Measurements from ENCODE around the gene TACC2.
"Not testable (repeated sequence)": the region's sequence is repeated elsewhere in the genome, so short reads cannot be mapped to it uniquely, and the experiment has no call there.

Gene TACC2

GRCh38 chr10:121949451-121949850, 39.5 kb upstream of the TACC2 start:
- H3K4me3 ChIP-seq (replicated peaks; ENCODE audit: low read depth, low read length): no peak overlapping the region
- DNase-seq (ENCODE audit: extremely low read depth, low read depth): no peak
- no peak for TF ChIP-seq CTCF (IDR thresholded peaks at IDR 0.05; ENCODE audit: low read depth, low read length, missing control alignments)

GRCh38 chr10:121952226-121952625, 36.7 kb upstream of the TACC2 start:
- TF ChIP-seq CTCF (IDR thresholded peaks at IDR 0.05; ENCODE audit: low read depth, low read length, missing control alignments): no peak
- no peak for DNase-seq (ENCODE audit: extremely low read depth, low read depth)
- H3K4me3 ChIP-seq (replicated peaks; ENCODE audit: low read depth, low read length): no peak overlapping the region

- no peak overlapping the region for H3K4me3 ChIP-seq (replicated peaks; ENCODE audit: low read depth, low read length)
- no peak for TF ChIP-seq CTCF (IDR thresholded peaks at IDR 0.05; ENCODE audit: low read depth, low read length, missing control alignments)
- no peak for DNase-seq (ENCODE audit: extremely low read depth, low read depth)
These were observed 32.6 kb upstream of the TACC2 start for GRCh38 chr10:121956111-121957061.

GRCh38 chr10:121959671-121960070, 29.3 kb upstream of the TACC2 start:
- DNase-seq (ENCODE audit: extremely low read depth, low read depth): no peak
- TF ChIP-seq CTCF (IDR thresholded peaks at IDR 0.05; ENCODE audit: low read depth, low read length, missing control alignments): no peak

GRCh38 chr10:121961456-121961855, 27.5 kb upstream of the TACC2 start:
- no peak overlapping the region for H3K4me3 ChIP-seq (replicated peaks; ENCODE audit: low read depth, low read length)
- no peak for TF ChIP-seq CTCF (IDR thresholded peaks at IDR 0.05; ENCODE audit: low read depth, low read length, missing control alignments)
- no peak for DNase-seq (ENCODE audit: extremely low read depth, low read depth)

More at GRCh38 chr10:121959671-121960070, 29.3 kb upstream of the TACC2 start:
- no peak overlapping the region for H3K4me3 ChIP-seq (replicated peaks; ENCODE audit: low read depth, low read length)

- no peak for DNase-seq (ENCODE audit: extremely low read depth, low read depth)
- H3K4me3 ChIP-seq (replicated peaks; ENCODE audit: low read depth, low read length): no peak overlapping the region
- no peak for TF ChIP-seq CTCF (IDR thresholded peaks at IDR 0.05; ENCODE audit: low read depth, low read length, missing control alignments)
These were observed 23.0 kb upstream of the TACC2 start for GRCh38 chr10:121965996-121966395.

- not testable (repeated sequence) for DNase-seq (ENCODE audit: extremely low read depth, low read depth); H3K4me3 ChIP-seq (replicated peaks; ENCODE audit: low read depth, low read length)
These were observed 19.9 kb upstream of the TACC2 start for GRCh38 chr10:121969086-121969485.
